Ovary (tissue), 9 donors: Measurements from ENCODE around the gene RNF2. TPM values are rescaled to one million over a fixed set of nuclear protein-coding genes. Genes with fewer than 3 reads are reported as not detected.

Experiments used
- DNase-seq, 5 donors: peaks; one replicate each; pipeline ENCODE4 v3.0.0-alpha.2; 2019 to 2020
- H3K27ac ChIP-seq, 2 donors: fragments of 200-600 bp; one replicate each; pipeline versions ENCODE4 v1.5.1 to v1.8.0; 2019 to 2022
- H3K27me3 ChIP-seq: fragments of 200-600 bp; one replicate; pipeline ENCODE4 v1.8.0; 2022
- H3K36me3 ChIP-seq: fragments of 200-600 bp; sonication (generic); one replicate; pipeline ENCODE4 v1.5.1; 2019
- H3K4me1 ChIP-seq: one replicate; pipeline ENCODE4 v1.8.1; 2013; ENCODE audit warnings: mild to moderate bottlenecking, moderate library complexity; ENCODE audit not compliant: insufficient read depth
- H3K4me3 ChIP-seq: fragments of 200-600 bp; sonication (generic); one replicate; pipeline ENCODE4 v1.5.1; 2017
- H3K9me3 ChIP-seq, 2 donors: fragments of 200-600 bp in 1 of 2; sonication (generic) in 1 of 2; one replicate each; pipeline versions ENCODE4 v1.5.1 to v1.8.1; 2013 to 2019; ENCODE audit warnings: mild to moderate bottlenecking in 1 of 2, moderate library complexity in 1 of 2
- CTCF ChIP-seq, 3 donors: fragments of 450-650 bp in 2 of 3; fragments of 200-600 bp in 1 of 3; IDR thresholded peaks; one replicate each; pipeline versions ENCODE4 v1.5.1 to v1.8.0; 2016 to 2022; ENCODE audit warnings: antibody characterized with exemption in 3 of 3, mild to moderate bottlenecking in 1 of 3
- EP300 ChIP-seq: sonication (generic); formaldehyde crosslinking; IDR thresholded peaks from one replicate; pipeline ENCODE4 v1.6.1; 2017; ENCODE audit warnings: antibody characterized with exemption
- POLR2A ChIP-seq: fragments of 450-650 bp; IDR thresholded peaks from one replicate; pipeline ENCODE4 v1.6.1; 2017; ENCODE audit warnings: antibody characterized with exemption, mild to moderate bottlenecking, moderate library complexity
- WGBS, 3 donors: extraction: QIAGEN DNeasy Blood & Tissue Kit in 1 of 3; methylation state at CpG; one replicate each; pipeline versions ENCODE4 v1.1.5 to v1.1.7; 2013 to 2017; 5-methylcytosine and 5-hydroxymethylcytosine counted together
- intact Hi-C, 4 donors: fragments of 100-400 bp; cut with DNase I; formaldehyde crosslinking; loops; one replicate each; pipeline versions ENCODE4 v1.11.0 to v1.15.1; 2022 to 2023
- polyA plus RNA-seq, 2 donors: library from polyadenylated mRNA; stranded (reverse); fragments of 200-250 nt in 1 of 2; fragments of 350-450 nt in 1 of 2; fragmentation: Illumina TruSeq in 1 of 2; extraction: RNeasy Lipid Tissue Mini Kit (QIAGEN cat#74804) in 1 of 2; gene quantifications; one replicate each; pipeline ENCODE4 v1.2.3, GENCODE V29; 2013 to 2014
- total RNA-seq, 7 donors: library from RNA; depleted of rRNA in 2 of 7; stranded (reverse); fragments of >200 nt in 2 of 7; fragmentation: NEBNext Ultra II Directional in 3 of 7; extraction: Animal tissue kit (Norgen Biotek cat#: 25700) in 3 of 7; gene quantifications; one replicate each; pipeline versions ENCODE4 v1.1.0 to v1.2.4, GENCODE V29; 2016 to 2023
- donor health status: DM: no; HTN: no; CAD: no; lungs with moderate emphysema.
- donor health status: DM: no; HTN: no; CAD: no.
- donor health status: Bipolar disorder and iron deficiency.
- donor health status: DM: yes; HTN: yes; CAD: no.
- donor health status: DM: no; HTN: no; CAD: no.
- donor health status: DM: yes; HTN: yes; CAD: no.

Gene RNF2
- total and polyA plus RNA-seq, 9 donors, result 7.0 to 29.6 (median 21.1) TPM

DNA sequence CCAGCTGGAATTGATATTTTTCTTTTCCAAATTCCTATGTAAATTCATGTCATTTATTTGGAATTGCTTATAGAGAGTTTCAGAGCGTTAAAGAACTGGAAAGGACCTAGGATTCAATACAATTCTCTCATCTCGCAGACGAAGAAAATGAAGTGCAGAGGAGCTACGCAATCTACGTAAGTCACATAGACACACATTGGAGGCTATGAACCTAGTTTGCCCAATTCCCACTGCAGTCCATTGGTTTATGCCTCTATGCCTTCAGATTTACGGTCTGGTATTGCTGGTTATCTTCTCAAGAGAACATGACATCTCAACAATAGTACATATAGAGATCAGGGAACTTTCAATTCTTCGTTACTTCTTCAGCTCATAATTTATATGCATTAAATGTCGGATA, 971 bp upstream of the RNF2 start:
- TF ChIP-seq POLR2A (no peak), CTCF (IDR thresholded peaks at IDR 0.05) (no peak), EP300 (no peak)
- no peaks in the 10 kb centered on the region for H3K27me3 ChIP-seq
- no peaks in the 10 kb centered on the region for H3K9me3 ChIP-seq
- WGBS, 3 donors, result 69 to 73% (median 71%) methylated on average over 8 of the region's 8 CpGs
- no peaks in the 10 kb centered on the region for H3K4me1 ChIP-seq
- DNase-seq, result no peak
- no peak overlapping the region for H3K4me3 ChIP-seq
- intact Hi-C loops, result loop anchor here in 1 of 4 donors (10.0 kb wide), 1 partner anchor 110 kb away; the partner anchor contains the start of genes SWT1 and TRMT1L
- peak overlapping the region in 1 of 2 donors; percentile 87 for H3K27ac ChIP-seq
- H3K36me3 ChIP-seq, result no peaks in the 10 kb centered on the region

GRCh38 chr1:185045814-185046492, 595 bp downstream of the RNF2 start:
- no peaks in the 10 kb centered on the region for H3K27me3 ChIP-seq
- H3K9me3 ChIP-seq, result no peaks in the 10 kb centered on the region
- no peaks in the 10 kb centered on the region for H3K4me1 ChIP-seq
- peak in 4 of 5 donors; percentile 22 to 45 (median 34) for DNase-seq
- TF ChIP-seq CTCF (IDR thresholded peaks at IDR 0.05), result no peak
- TF ChIP-seq EP300, result no peak
- TF ChIP-seq POLR2A, result no peak
- peak overlapping the region; percentile 87 for H3K4me3 ChIP-seq
- no peaks in the 10 kb centered on the region for H3K36me3 ChIP-seq
- intact Hi-C loops, result loop anchor here in 1 of 4 donors (10.0 kb wide), 1 partner anchor 109 kb away; the partner anchor contains the start of genes SWT1 and TRMT1L
- WGBS, 3 donors, result 0 to 1% (median 0%) methylated on average over 44 to 52 of the region's 52 CpGs
- H3K27ac ChIP-seq, result peak overlapping the region; percentile 81 to 87

DNA sequence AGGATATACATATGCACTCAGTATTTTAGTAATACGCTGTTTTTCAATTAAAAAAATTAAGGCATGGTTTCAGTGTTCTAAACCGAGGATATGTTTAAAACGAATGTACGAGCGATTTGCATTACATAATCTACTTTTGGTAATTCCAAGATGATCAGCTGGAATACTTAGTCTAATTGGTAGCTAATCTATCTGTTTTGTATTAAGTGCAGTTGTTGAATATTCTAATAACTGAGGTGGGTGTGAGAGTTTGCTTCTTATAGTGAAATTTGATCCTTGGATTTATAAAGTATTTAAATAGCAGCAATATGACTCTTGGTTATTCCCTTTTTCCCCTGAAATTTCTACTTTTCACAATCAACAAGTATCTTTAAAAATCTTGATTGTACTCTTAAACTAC, 1.3 kb downstream of the RNF2 start:
- intact Hi-C loops, result loop anchor here in 1 of 4 donors (10.0 kb wide), 1 partner anchor 108 kb away; the partner anchor contains the start of genes SWT1 and TRMT1L
- Histone ChIP-seq H3K4me1 (no peaks in the 10 kb centered on the region), H3K9me3 (no peaks in the 10 kb centered on the region), H3K27ac (no peak overlapping the region), H3K27me3 (no peaks in the 10 kb centered on the region), H3K4me3 (peak overlapping the region; percentile 87), H3K36me3 (no peaks in the 10 kb centered on the region)
- no peak for TF ChIP-seq POLR2A
- TF ChIP-seq CTCF (IDR thresholded peaks at IDR 0.05), result no peak
- TF ChIP-seq EP300, result no peak
- WGBS, 3 donors, result 1 to 2% (median 2%) methylated on average over 5 of the region's 5 CpGs
- no peak for DNase-seq

DNA sequence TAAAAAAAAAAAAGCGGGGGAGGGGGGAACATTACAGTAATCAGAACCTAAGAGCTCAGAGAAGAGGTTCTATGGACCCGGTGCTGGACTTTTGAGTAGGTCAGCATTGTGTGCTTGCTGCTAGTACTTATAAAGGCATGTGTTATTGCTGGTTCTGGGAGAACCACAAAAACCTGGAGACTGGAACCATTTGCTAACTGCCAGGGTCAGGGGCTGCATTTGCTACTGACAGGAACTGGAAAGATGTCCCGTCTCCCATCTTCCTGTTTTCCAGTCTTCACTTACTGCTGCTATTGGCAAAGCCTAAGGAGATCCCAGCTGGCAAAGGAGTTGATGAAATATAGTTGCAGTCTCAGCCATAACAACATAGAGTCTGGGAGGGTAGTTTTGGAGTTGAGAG, 4.3 kb downstream of the RNF2 start:
- no peak overlapping the region for H3K4me3 ChIP-seq
- H3K27ac ChIP-seq, result no peak overlapping the region
- WGBS, 3 donors, result 90 to 95% (median 93%) methylated on average over 3 of the region's 3 CpGs
- TF ChIP-seq EP300 (no peak), POLR2A (no peak), CTCF (IDR thresholded peaks at IDR 0.05) (no peak)
- intact Hi-C loops, result loop anchor here in 1 of 4 donors (10.0 kb wide), 1 partner anchor 105 kb away; the partner anchor contains the start of genes SWT1 and TRMT1L
- no peaks in the 10 kb centered on the region for H3K4me1 ChIP-seq
- no peaks in the 10 kb centered on the region for H3K27me3 ChIP-seq
- DNase-seq, result no peak
- H3K36me3 ChIP-seq, result no peaks in the 10 kb centered on the region
- H3K9me3 ChIP-seq, result no peaks in the 10 kb centered on the region
